ENCODE measurements around the gene ANKHD1. TPM values are rescaled to one million over a fixed set of nuclear protein-coding genes. Genes with fewer than 3 reads are reported as not detected.

Gene ANKHD1
- polyA plus RNA-seq, 3 donors, result 29.0 to 110 (median 43.6) TPM

DNA sequence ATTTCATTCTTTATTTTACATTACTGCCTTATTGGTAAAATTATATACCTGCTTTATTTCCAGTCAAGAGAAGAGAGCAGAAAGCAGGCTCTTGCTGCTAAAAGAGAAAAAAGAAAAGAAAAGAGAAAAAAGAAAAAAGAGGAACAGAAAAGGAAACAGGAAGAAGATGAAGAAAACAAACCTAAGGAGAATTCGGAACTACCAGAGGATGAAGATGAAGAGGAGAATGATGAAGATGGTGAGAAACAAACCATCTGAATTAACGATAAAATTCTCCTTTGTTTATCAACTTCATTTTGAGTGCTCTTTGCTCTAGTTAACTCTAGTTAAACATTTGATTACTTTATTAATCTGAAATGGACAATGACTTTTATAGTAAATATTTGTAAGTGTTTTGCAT, 122.4 kb downstream of the ANKHD1 start:
- Mint-ChIP-seq H3K27me3 (ENCODE audit: low read depth in 3 of 3) (peaks cover 0 to 1% (median 0%) of the 10 kb centered on the region in 3 donors), H3K27ac (peak overlapping the region in 2 of 7 donors; percentile 6 to 84), H3K9me3 (no peaks in the 10 kb centered on the region), H3K36me3 (peaks cover 47 to 68% of the 10 kb centered on the region in 2 donors), H3K4me1 (peaks cover 4% of the 10 kb centered on the region), H3K4me3 (no peak overlapping the region)
- Histone ChIP-seq H3K4me1 (ENCODE audit: control insufficient read depth in 1 of 2, insufficient read depth in 2 of 2, low read length in 2 of 2) (peaks cover 4 to 6% of the 10 kb centered on the region in 2 donors), H3K9ac (ENCODE audit: insufficient read depth, low read length, poor library complexity, severe bottlenecking) (no peak overlapping the region), H3K4me2 (replicated peaks; ENCODE audit: extremely low read depth, low read length, poor library complexity, severe bottlenecking) (no peak overlapping the region), H3K9me3 (replicated peaks in 1 of 2; ENCODE audit: control insufficient read depth in 1 of 2, insufficient read depth in 1 of 2, low read length in 2 of 2) (no peaks in the 10 kb centered on the region), H3K27ac (ENCODE audit: low read depth in 1 of 2, low read length in 2 of 2) (peak overlapping the region in 1 of 2 donors; percentile 48), H3K4me3 (replicated peaks in 1 of 3; ENCODE audit: low read depth in 2 of 3, low read length in 3 of 3) (no peak overlapping the region), H2AFZ (ENCODE audit: insufficient read depth, low read depth, low read length, poor library complexity, severe bottlenecking) (no peak overlapping the region), H3K36me3 (replicated peaks in 1 of 2; ENCODE audit: control insufficient read depth in 1 of 2, insufficient read depth in 2 of 2, low read length in 2 of 2) (peaks cover 52 to 73% of the 10 kb centered on the region in 2 donors), H3K79me2 (ENCODE audit: insufficient read depth, low read length) (no peaks in the 10 kb centered on the region), H4K20me1 (ENCODE audit: insufficient read depth, low read length) (peaks cover 6% of the 10 kb centered on the region), H3K27me3 (ENCODE audit: control insufficient read depth in 2 of 2, insufficient read depth in 2 of 2, low read length in 2 of 2) (no peaks in the 10 kb centered on the region)
- TF ChIP-seq, protein P1, sequence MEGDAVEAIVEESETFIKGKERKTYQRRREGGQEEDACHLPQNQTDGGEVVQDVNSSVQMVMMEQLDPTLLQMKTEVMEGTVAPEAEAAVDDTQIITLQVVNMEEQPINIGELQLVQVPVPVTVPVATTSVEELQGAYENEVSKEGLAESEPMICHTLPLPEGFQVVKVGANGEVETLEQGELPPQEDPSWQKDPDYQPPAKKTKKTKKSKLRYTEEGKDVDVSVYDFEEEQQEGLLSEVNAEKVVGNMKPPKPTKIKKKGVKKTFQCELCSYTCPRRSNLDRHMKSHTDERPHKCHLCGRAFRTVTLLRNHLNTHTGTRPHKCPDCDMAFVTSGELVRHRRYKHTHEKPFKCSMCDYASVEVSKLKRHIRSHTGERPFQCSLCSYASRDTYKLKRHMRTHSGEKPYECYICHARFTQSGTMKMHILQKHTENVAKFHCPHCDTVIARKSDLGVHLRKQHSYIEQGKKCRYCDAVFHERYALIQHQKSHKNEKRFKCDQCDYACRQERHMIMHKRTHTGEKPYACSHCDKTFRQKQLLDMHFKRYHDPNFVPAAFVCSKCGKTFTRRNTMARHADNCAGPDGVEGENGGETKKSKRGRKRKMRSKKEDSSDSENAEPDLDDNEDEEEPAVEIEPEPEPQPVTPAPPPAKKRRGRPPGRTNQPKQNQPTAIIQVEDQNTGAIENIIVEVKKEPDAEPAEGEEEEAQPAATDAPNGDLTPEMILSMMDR (IDR thresholded peaks at IDR 0.05), result no peak
- no peak for DNase-seq
- no CpG with 5 or more reads among the region's 2 CpGs for WGBS (ENCODE audit: insufficient coverage)
- intact Hi-C loops (cut with micrococcal nuclease), result loop anchor here in 1 of 2 donors (10.0 kb wide), 1 partner anchor 59 kb away; no protein-coding TSS in a partner anchor

DNA sequence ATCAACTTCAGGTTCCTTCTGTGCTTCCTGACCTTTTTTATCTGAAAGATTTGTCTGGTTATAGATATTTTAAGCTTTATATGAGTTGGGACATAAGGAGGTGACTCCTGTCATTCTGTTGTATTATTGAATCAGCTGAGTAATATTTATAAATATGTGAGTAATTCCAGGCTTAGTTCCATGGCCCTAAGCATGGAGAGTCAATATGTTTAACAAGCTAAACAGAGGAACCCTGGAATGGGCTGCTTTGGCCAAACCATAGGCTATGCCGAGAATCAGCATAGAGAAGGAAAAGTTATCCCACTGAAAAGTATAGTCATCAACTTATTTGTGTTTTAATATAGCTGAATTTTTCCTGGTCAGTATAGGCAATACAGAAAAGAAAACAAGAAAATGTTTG, 138.6 kb downstream of the ANKHD1 start:
- Mint-ChIP-seq H3K9me3 (peaks cover 0 to 2% (median 0%) of the 10 kb centered on the region in 7 donors), H3K27ac (no peak overlapping the region), H3K4me1 (no peaks in the 10 kb centered on the region), H3K4me3 (no peak overlapping the region), H3K27me3 (ENCODE audit: low read depth in 3 of 3) (no peaks in the 10 kb centered on the region), H3K36me3 (peaks cover 78 to 96% of the 10 kb centered on the region in 2 donors)
- H3K9me3 ChIP-seq (replicated peaks in 1 of 2; ENCODE audit: control insufficient read depth in 1 of 2, insufficient read depth in 1 of 2, low read length in 2 of 2), result no peaks in the 10 kb centered on the region
- peaks cover 72 to 98% of the 10 kb centered on the region in 2 donors for H3K36me3 ChIP-seq (replicated peaks in 1 of 2; ENCODE audit: control insufficient read depth in 1 of 2, insufficient read depth in 2 of 2, low read length in 2 of 2)
- H3K4me2 ChIP-seq (replicated peaks; ENCODE audit: extremely low read depth, low read length, poor library complexity, severe bottlenecking), result no peak overlapping the region
- no peak overlapping the region for H3K27ac ChIP-seq (ENCODE audit: low read depth in 1 of 2, low read length in 2 of 2)
- H4K20me1 ChIP-seq (ENCODE audit: insufficient read depth, low read length), result peaks cover 24% of the 10 kb centered on the region
- no peak overlapping the region for H2AFZ ChIP-seq (ENCODE audit: insufficient read depth, low read depth, low read length, poor library complexity, severe bottlenecking)
- no CpG with 5 or more reads among the region's 1 CpG for WGBS (ENCODE audit: insufficient coverage)
- no peak for DNase-seq
- H3K79me2 ChIP-seq (ENCODE audit: insufficient read depth, low read length), result no peaks in the 10 kb centered on the region
- no peak overlapping the region for H3K9ac ChIP-seq (ENCODE audit: insufficient read depth, low read length, poor library complexity, severe bottlenecking)
- TF ChIP-seq, protein P1 (IDR thresholded peaks at IDR 0.05), result no peak
- H3K4me3 ChIP-seq (replicated peaks in 1 of 3; ENCODE audit: low read depth in 2 of 3, low read length in 3 of 3), result no peak overlapping the region
- H3K27me3 ChIP-seq (ENCODE audit: control insufficient read depth in 2 of 2, insufficient read depth in 2 of 2, low read length in 2 of 2), result no peaks in the 10 kb centered on the region
- no peaks in the 10 kb centered on the region for H3K4me1 ChIP-seq (ENCODE audit: control insufficient read depth in 1 of 2, insufficient read depth in 2 of 2, low read length in 2 of 2)
- intact Hi-C loops (cut with micrococcal nuclease), result loop anchor here in 1 of 2 donors (10.0 kb wide), 1 partner anchor 135 kb away; the partner anchor contains the start of gene ANKHD1

All from CD14-positive monocyte (primary cell).